Gastrocnemius medialis (tissue), 4 donors: Measurements from ENCODE around the gene DCPS. TPM values are rescaled to one million over a fixed set of nuclear protein-coding genes. Genes with fewer than 3 reads are reported as not detected.
"Not testable (repeated sequence)": the region's sequence is repeated elsewhere in the genome, so short reads cannot be mapped to it uniquely, and the experiment has no call there.

ENCODE experiments used
- ATAC-seq, 2 donors: fragments of 150-250 bp; one replicate each; pipeline ENCODE4 v1.9.1; 2016
- DNase-seq, 2 donors: peaks; one replicate each; pipeline ENCODE4 v3.0.0-alpha.2; 2019
- H3K27ac ChIP-seq, 4 donors: fragments of 200-600 bp; sonication (generic); 1 replicate in 1 of 4; 2 replicates in 3 of 4; pipeline ENCODE4 v1.5.1; 2016 to 2018; ENCODE audit warnings: mild to moderate bottlenecking in 2 of 4, moderate library complexity in 1 of 4
- H3K27me3 ChIP-seq, 3 donors: fragments of 200-600 bp; sonication (generic) in 2 of 3; 1 replicate in 1 of 3; 2 replicates in 2 of 3; pipeline versions ENCODE4 v1.5.1 to v1.6.0; 2016 to 2019; ENCODE audit warnings: mild to moderate bottlenecking in 1 of 3, moderate library complexity in 1 of 3
- H3K36me3 ChIP-seq, 2 donors: fragments of 200-600 bp; sonication (generic) in 1 of 2; one replicate each; pipeline ENCODE4 v1.5.1; 2017 to 2018
- H3K4me1 ChIP-seq, 2 donors: fragments of 200-600 bp; sonication (generic) in 1 of 2; one replicate each; pipeline ENCODE4 v1.5.1; 2016 to 2017; ENCODE audit warnings: mild to moderate bottlenecking in 2 of 2
- H3K4me3 ChIP-seq, 4 donors: fragments of 200-600 bp; sonication (generic) in 3 of 4; 1 replicate in 1 of 4; 2 replicates in 3 of 4; pipeline ENCODE4 v1.5.1; 2016 to 2019; ENCODE audit warnings: mild to moderate bottlenecking in 2 of 4
- H3K9me3 ChIP-seq, 3 donors: fragments of 200-600 bp; sonication (generic) in 2 of 3; 1 replicate in 1 of 3; 2 replicates in 2 of 3; pipeline ENCODE4 v1.5.1; 2016 to 2019
- POLR2A ChIP-seq, 2 donors: fragments of 450-650 bp; IDR thresholded peaks; one replicate each; pipeline ENCODE4 v1.6.1; 2017; ENCODE audit warnings: antibody characterized with exemption in 2 of 2, mild to moderate bottlenecking in 2 of 2, moderate library complexity in 2 of 2
- in situ Hi-C, 4 donors: fragments of 200-750 bp; cut with MboI; loops; one replicate each; pipeline versions ENCODE4 v1.15.0 to v1.8.0; 2017; ENCODE audit warnings: low sequenced_read_pairs in 4 of 4
- intact Hi-C: fragments of 100-400 bp; cut with DNase I; formaldehyde crosslinking; loops from one replicate; pipeline ENCODE4 v1.15.1; 2023; ENCODE audit warnings: low total_unique reads
- total RNA-seq, 4 donors: library from RNA; depleted of rRNA; stranded (reverse); fragments of >200 nt; gene quantifications; one replicate each; pipeline versions ENCODE4 v1.1.0 to v1.2.3, GENCODE V29; 2016
- TF ChIP-seq, protein P1 (sequence below), 5 experiments: fragments of 450-650 bp in 3 of 5; fragments of 200-600 bp in 2 of 5; sonication (generic) in 2 of 5; IDR thresholded peaks in 4 of 5; conservative IDR thresholded peaks in 1 of 5; 1 replicate in 4 of 5; 2 replicates in 1 of 5; pipeline ENCODE4 v1.5.1; 2016 to 2019; ENCODE audit warnings: antibody characterized with exemption in 5 of 5, mild to moderate bottlenecking in 3 of 5, moderate library complexity in 3 of 5

DCPS gene
- total RNA-seq, 4 donors from 2014 or later, result 9.8 to 23.1 (median 11.5) TPM

GRCh38 chr11:126385991-126386728, 82.3 kb downstream of the DCPS start:
- ATAC-seq, result no peak
- TF ChIP-seq, protein P1, sequence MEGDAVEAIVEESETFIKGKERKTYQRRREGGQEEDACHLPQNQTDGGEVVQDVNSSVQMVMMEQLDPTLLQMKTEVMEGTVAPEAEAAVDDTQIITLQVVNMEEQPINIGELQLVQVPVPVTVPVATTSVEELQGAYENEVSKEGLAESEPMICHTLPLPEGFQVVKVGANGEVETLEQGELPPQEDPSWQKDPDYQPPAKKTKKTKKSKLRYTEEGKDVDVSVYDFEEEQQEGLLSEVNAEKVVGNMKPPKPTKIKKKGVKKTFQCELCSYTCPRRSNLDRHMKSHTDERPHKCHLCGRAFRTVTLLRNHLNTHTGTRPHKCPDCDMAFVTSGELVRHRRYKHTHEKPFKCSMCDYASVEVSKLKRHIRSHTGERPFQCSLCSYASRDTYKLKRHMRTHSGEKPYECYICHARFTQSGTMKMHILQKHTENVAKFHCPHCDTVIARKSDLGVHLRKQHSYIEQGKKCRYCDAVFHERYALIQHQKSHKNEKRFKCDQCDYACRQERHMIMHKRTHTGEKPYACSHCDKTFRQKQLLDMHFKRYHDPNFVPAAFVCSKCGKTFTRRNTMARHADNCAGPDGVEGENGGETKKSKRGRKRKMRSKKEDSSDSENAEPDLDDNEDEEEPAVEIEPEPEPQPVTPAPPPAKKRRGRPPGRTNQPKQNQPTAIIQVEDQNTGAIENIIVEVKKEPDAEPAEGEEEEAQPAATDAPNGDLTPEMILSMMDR (IDR thresholded peaks at IDR 0.05 in 4 of 5, conservative IDR thresholded peaks at IDR 0.05 in 1 of 5), result no peak
- no peak for TF ChIP-seq POLR2A (IDR thresholded peaks at IDR 0.05)
- intact Hi-C loops, result no loop called here
- in situ Hi-C loops, result no loop called here
- no peaks in the 10 kb centered on the region for H3K27me3 ChIP-seq
- peaks cover 0 to 6% of the 10 kb centered on the region in 2 donors for H3K4me1 ChIP-seq
- H3K27ac ChIP-seq, result no peak overlapping the region
- H3K36me3 ChIP-seq, result no peaks in the 10 kb centered on the region
- no peak for DNase-seq
- H3K4me3 ChIP-seq, result no peak overlapping the region
- H3K9me3 ChIP-seq, result no peaks in the 10 kb centered on the region

DNA sequence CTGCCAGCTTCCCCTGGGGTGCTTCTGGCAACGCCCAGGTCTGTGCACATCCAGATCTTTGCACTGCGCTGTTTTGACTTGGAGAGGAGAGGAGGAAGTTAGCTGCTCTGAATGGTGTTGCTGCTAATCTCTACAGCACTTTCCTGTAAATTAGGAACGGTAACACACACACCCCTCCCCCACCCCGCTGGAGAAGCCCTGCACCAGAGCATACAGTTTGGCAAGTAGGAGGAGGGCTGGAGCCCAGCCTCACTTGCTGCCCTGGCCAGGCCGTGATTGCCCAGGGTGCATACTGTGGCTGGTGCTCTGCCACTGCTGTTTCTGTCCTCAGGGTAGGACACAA, 82.8 kb downstream of the DCPS start:
- intact Hi-C loops, DNase-seq, H3K36me3 ChIP-seq, H3K4me1 ChIP-seq, in situ Hi-C loops, ATAC-seq, H3K4me3 ChIP-seq, H3K27me3 ChIP-seq, H3K9me3 ChIP-seq, H3K27ac ChIP-seq: not testable (repeated sequence)

- Histone ChIP-seq H3K4me1 (peaks cover 5 to 11% of the 10 kb centered on the region in 2 donors), H3K27me3 (no peaks in the 10 kb centered on the region), H3K4me3 (no peak overlapping the region), H3K27ac (no peak overlapping the region), H3K36me3 (no peaks in the 10 kb centered on the region), H3K9me3 (no peaks in the 10 kb centered on the region)
- DNase-seq (no peak), ATAC-seq (no peak)
- in situ Hi-C loops (no loop called here), intact Hi-C loops (no loop called here)
- TF ChIP-seq POLR2A (IDR thresholded peaks at IDR 0.05), result no peak
- TF ChIP-seq, protein P1 (IDR thresholded peaks at IDR 0.05 in 4 of 5, conservative IDR thresholded peaks at IDR 0.05 in 1 of 5), result no peak
These were observed 84.0 kb downstream of the DCPS start for GRCh38 chr11:126387857-126388256.

DNA sequence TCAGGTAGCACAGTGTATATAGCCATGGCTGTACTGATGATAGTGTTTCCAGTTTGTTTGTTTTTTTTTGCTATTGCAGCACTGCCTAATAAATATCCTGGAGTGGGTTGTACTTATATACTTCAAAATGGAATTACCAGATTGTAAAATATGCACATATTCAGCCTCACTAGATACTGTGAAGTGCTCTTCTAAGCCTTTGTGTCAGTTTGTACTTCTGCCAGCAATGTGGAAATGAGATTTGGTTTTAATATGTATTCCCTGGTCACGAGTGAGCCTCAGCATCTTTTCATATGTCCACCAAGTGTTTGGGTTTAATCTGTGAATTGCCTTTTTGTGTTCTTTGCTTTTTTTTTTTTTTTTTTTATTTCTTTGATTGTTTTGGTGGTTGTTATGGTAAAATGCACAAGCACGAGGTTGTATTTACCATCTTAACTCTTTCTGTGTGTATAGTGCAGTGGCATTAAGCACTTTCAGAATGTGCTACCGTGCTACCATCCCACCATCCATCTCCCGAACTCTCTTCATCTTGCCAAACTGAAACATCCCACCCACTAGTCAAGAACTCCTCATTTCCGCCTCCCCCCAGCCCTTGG, 86.5 kb downstream of the DCPS start:
- Histone ChIP-seq H3K4me3 (no peak overlapping the region), H3K36me3 (no peaks in the 10 kb centered on the region), H3K9me3 (no peaks in the 10 kb centered on the region), H3K27ac (no peak overlapping the region), H3K27me3 (no peaks in the 10 kb centered on the region), H3K4me1 (peaks cover 5 to 11% of the 10 kb centered on the region in 2 donors)
- no peak for ATAC-seq
- no peak for TF ChIP-seq POLR2A (IDR thresholded peaks at IDR 0.05)
- TF ChIP-seq, protein P1 (IDR thresholded peaks at IDR 0.05 in 4 of 5, conservative IDR thresholded peaks at IDR 0.05 in 1 of 5), result no peak
- no peak for DNase-seq
- intact Hi-C loops (no loop called here), in situ Hi-C loops (no loop called here)

GRCh38 chr11:126391286-126391954, 87.6 kb downstream of the DCPS start:
- H3K9me3 ChIP-seq, result no peaks in the 10 kb centered on the region
- intact Hi-C loops, result no loop called here

More at GRCh38 chr11:126391286-126391954, 87.6 kb downstream of the DCPS start:
- H3K4me3 ChIP-seq, result no peak overlapping the region
- DNase-seq (no peak), ATAC-seq (no peak)
- H3K27ac ChIP-seq, result no peak overlapping the region
- H3K36me3 ChIP-seq, result no peaks in the 10 kb centered on the region
- H3K4me1 ChIP-seq, result peaks cover 5 to 11% of the 10 kb centered on the region in 2 donors
- no peak for TF ChIP-seq POLR2A (IDR thresholded peaks at IDR 0.05)
- TF ChIP-seq, protein P1 (IDR thresholded peaks at IDR 0.05 in 4 of 5, conservative IDR thresholded peaks at IDR 0.05 in 1 of 5), result no peak
- H3K27me3 ChIP-seq, result no peaks in the 10 kb centered on the region
- in situ Hi-C loops, result no loop called here
